ENCODE data around the gene PRKAG2.

DNA sequence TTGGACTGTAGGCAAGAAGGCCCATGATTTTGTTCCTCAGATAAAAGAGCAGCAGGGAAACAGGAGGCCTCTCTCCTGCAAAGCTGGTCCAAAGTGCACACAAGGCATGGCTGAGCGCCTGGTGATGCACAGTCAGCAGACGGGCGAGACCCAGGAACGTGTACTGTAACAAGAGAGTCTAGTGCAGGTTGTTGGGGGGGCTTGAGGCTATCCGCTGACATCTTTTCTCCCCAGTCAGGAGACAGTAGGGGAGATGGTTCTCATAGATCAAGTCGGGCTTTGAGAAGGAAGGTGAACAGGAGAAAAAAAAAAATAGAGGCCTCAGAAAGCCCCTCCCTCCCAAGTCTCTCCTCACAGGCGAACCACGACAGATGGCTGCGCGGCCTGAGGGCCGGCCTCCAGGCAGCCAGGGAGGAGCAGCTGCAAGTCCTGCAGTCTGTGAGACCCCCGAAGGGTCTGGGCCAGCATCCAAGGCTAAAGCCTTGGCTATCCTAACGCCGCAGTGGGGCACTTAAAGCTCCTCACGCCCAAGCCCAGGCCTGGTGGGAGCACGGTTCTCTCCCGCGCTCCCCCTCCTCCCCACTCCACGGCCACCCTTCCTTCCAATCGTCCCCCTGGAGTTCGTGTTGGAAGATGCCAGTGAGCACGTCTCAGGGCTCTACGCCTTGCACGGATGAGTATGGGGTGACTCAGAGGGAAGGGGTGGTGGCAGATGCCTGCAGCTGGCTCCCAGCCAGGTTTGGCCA lies 68.3 kb downstream of the PRKAG2 start:
- TF ChIP-seq, protein P1, sequence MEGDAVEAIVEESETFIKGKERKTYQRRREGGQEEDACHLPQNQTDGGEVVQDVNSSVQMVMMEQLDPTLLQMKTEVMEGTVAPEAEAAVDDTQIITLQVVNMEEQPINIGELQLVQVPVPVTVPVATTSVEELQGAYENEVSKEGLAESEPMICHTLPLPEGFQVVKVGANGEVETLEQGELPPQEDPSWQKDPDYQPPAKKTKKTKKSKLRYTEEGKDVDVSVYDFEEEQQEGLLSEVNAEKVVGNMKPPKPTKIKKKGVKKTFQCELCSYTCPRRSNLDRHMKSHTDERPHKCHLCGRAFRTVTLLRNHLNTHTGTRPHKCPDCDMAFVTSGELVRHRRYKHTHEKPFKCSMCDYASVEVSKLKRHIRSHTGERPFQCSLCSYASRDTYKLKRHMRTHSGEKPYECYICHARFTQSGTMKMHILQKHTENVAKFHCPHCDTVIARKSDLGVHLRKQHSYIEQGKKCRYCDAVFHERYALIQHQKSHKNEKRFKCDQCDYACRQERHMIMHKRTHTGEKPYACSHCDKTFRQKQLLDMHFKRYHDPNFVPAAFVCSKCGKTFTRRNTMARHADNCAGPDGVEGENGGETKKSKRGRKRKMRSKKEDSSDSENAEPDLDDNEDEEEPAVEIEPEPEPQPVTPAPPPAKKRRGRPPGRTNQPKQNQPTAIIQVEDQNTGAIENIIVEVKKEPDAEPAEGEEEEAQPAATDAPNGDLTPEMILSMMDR (IDR thresholded peaks at IDR 0.05) = no peak
- TF ChIP-seq POLR2A (IDR thresholded peaks at IDR 0.05) = no peak
